Measurements from ENCODE around the gene PPP1R26.

GRCh38 chr9:135509458-135509857 lies 29.9 kb downstream of the PPP1R26 start:
- TF ChIP-seq EP300 (IDR thresholded peaks at IDR 0.05) = no peak
- TF ChIP-seq POLR2A (IDR thresholded peaks at IDR 0.05; ENCODE audit: low read depth) = no peak

Measured in esophagus muscularis mucosa (tissue), 2 donors.